Muscle of leg (tissue), 11 donors: ENCODE measurements around the gene ADK. TPM values are rescaled to one million over a fixed set of nuclear protein-coding genes. Genes with fewer than 3 reads are reported as not detected.
A peak's percentile ranks its signal among the peaks of the same experiment; 100 is the strongest.

Experiments
- DNase-seq: peaks from one replicate; pipeline ENCODE4 v3.0.0; 2013
- H3K27ac ChIP-seq: one replicate; pipeline ENCODE4 v1.5.1; 2013; ENCODE audit warnings: mild to moderate bottlenecking, low read length, control low read depth
- H3K27me3 ChIP-seq: one replicate; pipeline ENCODE4 v1.6.1; 2013; ENCODE audit warnings: low read length; ENCODE audit not compliant: control insufficient read depth, insufficient read depth
- H3K36me3 ChIP-seq: one replicate; pipeline ENCODE4 v1.6.1; 2013; ENCODE audit warnings: low read length; ENCODE audit not compliant: control insufficient read depth, insufficient read depth
- H3K4me1 ChIP-seq: one replicate; pipeline ENCODE4 v1.6.1; 2013; ENCODE audit warnings: low read length; ENCODE audit not compliant: control insufficient read depth, insufficient read depth
- H3K4me3 ChIP-seq: one replicate; pipeline ENCODE4 v1.5.1; 2013; ENCODE audit warnings: low read length, control low read depth
- H3K9me3 ChIP-seq: replicated peaks from 2 replicates; pipeline ENCODE4 v1.6.1; 2013; ENCODE audit warnings: low read depth, low read length; ENCODE audit not compliant: control insufficient read depth
- WGBS: methylation state at CpG from one replicate; pipeline ENCODE4 v1.1.5; 2013; ENCODE audit warnings: missing lambda C conversion rate; ENCODE audit not compliant: insufficient coverage; 5-methylcytosine and 5-hydroxymethylcytosine counted together
- polyA plus RNA-seq, 8 donors: library from polyadenylated mRNA; unstranded; fragments of 120-200 nt; gene quantifications; one replicate each; pipeline versions ENCODE4 v1.2.1 to v1.2.3, GENCODE V29; 2013; ENCODE audit warnings: inconsistent platforms in 1 of 8, low replicate concordance in 1 of 8; ENCODE audit not compliant: insufficient read length in 8 of 8, insufficient read depth in 1 of 8
- total RNA-seq: library from RNA; stranded (reverse); fragments of 120-200 nt; gene quantifications from one replicate; pipeline ENCODE4 v1.2.4, GENCODE V29; 2013

Gene ADK
- total and polyA plus RNA-seq, 9 donors, result 28.8 to 37.2 (median 34.4) TPM

DNA sequence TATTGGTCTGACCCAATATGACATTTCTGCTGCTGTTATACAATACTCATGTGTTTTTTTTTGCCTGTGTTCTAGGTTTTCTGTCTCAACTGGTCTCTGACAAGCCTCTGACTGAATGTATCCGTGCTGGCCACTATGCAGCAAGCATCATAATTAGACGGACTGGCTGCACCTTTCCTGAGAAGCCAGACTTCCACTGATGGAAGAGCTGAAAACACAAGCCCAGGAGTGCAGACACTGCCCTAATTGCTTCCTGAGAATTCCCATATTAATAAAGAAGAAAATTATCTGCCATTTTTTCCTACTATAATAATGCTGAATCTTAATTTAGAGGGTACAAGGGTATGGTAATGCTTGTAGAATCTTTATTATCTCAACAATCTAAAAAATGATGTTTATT lies 557.2 kb downstream of the ADK start:
- 85% methylated on average over 2 of the region's 2 CpGs for WGBS
- no peak for DNase-seq
- peaks cover 2% of the 10 kb centered on the region for H3K4me1 ChIP-seq
- H3K36me3 ChIP-seq, result no peaks in the 10 kb centered on the region
- no peaks in the 10 kb centered on the region for H3K27me3 ChIP-seq
- no peak overlapping the region for H3K4me3 ChIP-seq
- H3K27ac ChIP-seq, result no peak overlapping the region
- H3K9me3 ChIP-seq, result peaks cover 3% of the 10 kb centered on the region

- peaks cover 19% of the 10 kb centered on the region for H3K9me3 ChIP-seq
- no CpG with 5 or more reads among the region's 1 CpG for WGBS
- no peak overlapping the region for H3K27ac ChIP-seq
- H3K4me3 ChIP-seq, result no peak overlapping the region
- no peak for DNase-seq
- no peaks in the 10 kb centered on the region for H3K27me3 ChIP-seq
- no peaks in the 10 kb centered on the region for H3K4me1 ChIP-seq
- peaks cover 3% of the 10 kb centered on the region for H3K36me3 ChIP-seq
These were observed 567.2 kb downstream of the ADK start for GRCh38 chr10:74718208-74718607.

DNA sequence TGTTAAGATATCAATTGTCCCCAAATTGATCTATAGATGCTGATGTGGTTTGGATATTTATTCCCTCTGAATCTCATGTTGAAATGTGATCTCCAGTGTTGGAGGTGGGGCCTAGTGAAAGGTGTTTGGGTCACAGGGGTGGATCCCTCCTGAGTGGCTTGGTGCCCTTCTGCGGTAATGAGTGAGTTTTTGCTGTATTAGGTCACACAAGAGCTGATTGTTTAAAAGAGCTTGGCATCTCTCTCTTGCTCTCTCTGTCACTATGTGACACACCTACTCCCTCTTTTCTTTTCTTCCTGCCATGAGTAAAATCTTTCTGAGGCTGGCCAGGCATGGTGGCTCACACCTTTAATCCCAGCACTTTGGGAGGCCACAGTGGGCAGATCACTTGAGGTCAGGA lies 577.2 kb downstream of the ADK start:
- peaks cover 4% of the 10 kb centered on the region for H3K9me3 ChIP-seq

DNA sequence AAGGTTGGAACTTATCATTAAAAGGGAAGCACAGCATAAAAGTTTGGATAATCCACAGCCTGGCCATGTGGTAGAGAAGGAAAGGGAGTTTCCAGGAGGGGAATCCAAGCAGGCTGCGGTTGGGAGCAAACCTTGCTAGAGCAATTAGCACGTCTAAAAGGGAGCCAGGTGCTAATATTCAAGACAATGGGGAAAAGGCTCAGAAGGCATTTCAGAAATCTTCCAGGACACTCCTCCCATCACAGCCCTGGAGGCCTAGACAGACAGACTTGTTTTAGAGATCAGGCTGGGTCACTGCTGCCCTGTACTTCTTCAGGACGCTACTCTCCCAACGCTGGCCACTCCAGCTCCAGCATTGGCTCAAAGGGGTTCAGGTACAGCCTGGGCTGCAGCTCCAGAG lies 579.2 kb downstream of the ADK start:
- H3K27ac ChIP-seq, result no peak overlapping the region
- H3K27me3 ChIP-seq, result no peaks in the 10 kb centered on the region
- DNase-seq, result no peak
- peaks cover 2% of the 10 kb centered on the region for H3K9me3 ChIP-seq
- H3K4me3 ChIP-seq, result no peak overlapping the region
- no peaks in the 10 kb centered on the region for H3K36me3 ChIP-seq
- 48% methylated on average over 3 of the region's 4 CpGs for WGBS
- no peaks in the 10 kb centered on the region for H3K4me1 ChIP-seq

More for the DNA sequence above, 577.2 kb downstream of the ADK start:
- no CpG with 5 or more reads among the region's 1 CpG for WGBS
- Histone ChIP-seq H3K4me3 (no peak overlapping the region), H3K27me3 (no peaks in the 10 kb centered on the region), H3K27ac (no peak overlapping the region), H3K36me3 (no peaks in the 10 kb centered on the region), H3K4me1 (no peaks in the 10 kb centered on the region)
- DNase-seq, result no peak

DNA sequence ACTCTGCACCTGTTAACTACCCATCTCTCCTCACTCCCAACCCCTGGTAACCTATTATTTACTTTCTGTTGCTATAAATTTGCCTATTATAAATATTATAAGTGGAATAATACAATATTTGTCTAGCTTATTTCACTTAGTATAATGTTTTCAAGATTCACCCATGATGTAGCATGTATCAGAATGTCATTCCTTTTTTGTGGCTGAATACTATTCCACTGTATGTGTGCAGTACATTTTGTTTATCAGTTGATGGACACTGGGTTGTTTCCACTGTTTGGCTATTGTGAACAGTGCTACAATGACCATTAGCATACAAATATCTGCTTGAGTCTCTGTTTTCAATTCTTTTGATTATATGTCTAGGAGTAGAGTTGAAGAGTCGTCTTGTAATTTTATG lies 582.6 kb downstream of the ADK start:
- no peak for DNase-seq
- Histone ChIP-seq H3K27ac (no peak overlapping the region), H3K36me3 (no peaks in the 10 kb centered on the region), H3K4me3 (no peak overlapping the region), H3K27me3 (no peaks in the 10 kb centered on the region), H3K4me1 (no peaks in the 10 kb centered on the region), H3K9me3 (no peaks in the 10 kb centered on the region)
- WGBS, result no CpG with 5 or more reads among the region's 1 CpG

DNA sequence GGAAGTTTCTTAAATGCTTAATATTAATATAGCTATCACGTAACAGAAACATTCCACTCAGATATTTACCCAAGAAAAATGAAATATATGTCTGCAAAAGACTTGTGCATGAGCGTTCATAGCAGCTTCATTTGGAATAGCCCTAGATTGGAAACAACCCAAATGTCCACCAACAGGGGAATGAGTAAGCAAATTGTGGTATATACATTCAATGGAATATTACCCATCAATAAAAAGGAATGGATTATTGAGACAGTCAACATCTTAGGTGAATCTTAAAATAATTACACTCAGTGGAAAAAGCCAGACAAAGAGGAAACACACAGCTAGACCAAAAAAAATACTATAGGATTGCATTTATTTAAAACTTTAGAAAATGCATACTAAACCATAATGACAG lies 585.0 kb downstream of the ADK start:
- Histone ChIP-seq H3K27me3 (no peaks in the 10 kb centered on the region), H3K4me3 (no peak overlapping the region), H3K9me3 (no peaks in the 10 kb centered on the region), H3K27ac (no peak overlapping the region), H3K4me1 (no peaks in the 10 kb centered on the region), H3K36me3 (no peaks in the 10 kb centered on the region)
- no CpG with 5 or more reads among the region's 2 CpGs for WGBS
- DNase-seq, result no peak

- H3K27ac ChIP-seq, result no peak overlapping the region
- H3K27me3 ChIP-seq, result no peaks in the 10 kb centered on the region
- no peak overlapping the region for H3K4me3 ChIP-seq
- no peaks in the 10 kb centered on the region for H3K4me1 ChIP-seq
- 100% methylated on average over 1 of the region's 1 CpG for WGBS
- peak; percentile 9 for DNase-seq
- H3K9me3 ChIP-seq, result no peaks in the 10 kb centered on the region
- no peaks in the 10 kb centered on the region for H3K36me3 ChIP-seq
These were observed 587.0 kb downstream of the ADK start for GRCh38 chr10:74738052-74738451.

DNA sequence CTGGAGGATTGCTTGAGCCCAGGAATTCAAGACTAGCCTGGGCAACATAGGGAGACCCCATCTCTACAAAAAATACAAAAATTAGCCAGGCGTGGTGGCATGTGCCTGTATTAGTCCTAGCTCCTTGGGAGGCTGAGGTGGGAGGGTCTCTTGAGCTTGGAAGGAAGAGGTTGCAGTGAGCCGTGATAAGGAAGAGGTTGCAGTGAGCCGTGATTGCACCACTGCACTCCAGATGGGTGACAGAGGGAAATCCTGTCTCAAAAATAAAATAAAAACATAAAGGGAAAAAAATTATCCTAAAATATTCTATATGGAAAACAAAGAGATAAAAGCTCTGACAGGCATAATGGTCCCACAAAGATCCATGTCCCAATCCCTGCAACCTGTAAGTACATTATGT lies 587.5 kb downstream of the ADK start:
- no peak for DNase-seq
- H3K4me3 ChIP-seq, result no peak overlapping the region
- H3K36me3 ChIP-seq, result no peaks in the 10 kb centered on the region
- no peaks in the 10 kb centered on the region for H3K9me3 ChIP-seq
- no CpG with 5 or more reads among the region's 3 CpGs for WGBS
- H3K27me3 ChIP-seq, result no peaks in the 10 kb centered on the region
- H3K4me1 ChIP-seq, result no peaks in the 10 kb centered on the region
- H3K27ac ChIP-seq, result no peak overlapping the region

- no peaks in the 10 kb centered on the region for H3K36me3 ChIP-seq
- WGBS, result 45% methylated on average over 4 of the region's 10 CpGs
- H3K4me1 ChIP-seq, result no peaks in the 10 kb centered on the region
- peak; percentile 45 for DNase-seq
- no peak overlapping the region for H3K4me3 ChIP-seq
- H3K27me3 ChIP-seq, result no peaks in the 10 kb centered on the region
- no peak overlapping the region for H3K27ac ChIP-seq
- H3K9me3 ChIP-seq, result no peaks in the 10 kb centered on the region
These were observed 588.1 kb downstream of the ADK start for GRCh38 chr10:74738985-74739567.

- WGBS, result 93% methylated on average over 3 of the region's 4 CpGs
- Histone ChIP-seq H3K4me3 (no peak overlapping the region), H3K9me3 (no peaks in the 10 kb centered on the region), H3K36me3 (no peaks in the 10 kb centered on the region), H3K27ac (no peak overlapping the region), H3K4me1 (no peaks in the 10 kb centered on the region), H3K27me3 (no peaks in the 10 kb centered on the region)
- no peak for DNase-seq
These were observed 592.4 kb downstream of the ADK start for GRCh38 chr10:74743401-74743800.

DNA sequence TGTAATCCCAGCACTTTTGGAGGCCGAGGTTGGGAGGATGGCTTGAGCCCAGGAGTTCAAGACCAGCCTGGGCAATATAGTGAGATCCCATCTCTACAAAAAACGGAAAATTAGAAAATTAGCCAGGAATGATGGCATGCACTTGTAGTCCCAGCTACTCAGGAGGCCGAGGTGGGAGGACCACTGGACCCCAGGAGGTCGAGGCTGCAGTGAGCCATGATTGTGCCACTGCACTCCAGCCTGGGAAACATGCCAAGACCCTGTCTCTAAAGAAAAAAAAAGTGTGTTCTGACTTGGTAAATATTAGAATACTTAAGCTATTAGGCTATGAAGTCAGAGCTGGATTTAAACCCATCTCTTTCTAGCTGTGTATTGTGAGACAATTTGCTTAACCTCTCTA lies 594.4 kb downstream of the ADK start:
- DNase-seq, result no peak
- no peaks in the 10 kb centered on the region for H3K27me3 ChIP-seq
- no peaks in the 10 kb centered on the region for H3K4me1 ChIP-seq
- no peak overlapping the region for H3K27ac ChIP-seq
- no peaks in the 10 kb centered on the region for H3K9me3 ChIP-seq
- H3K4me3 ChIP-seq, result no peak overlapping the region
- H3K36me3 ChIP-seq, result no peaks in the 10 kb centered on the region
- WGBS, result 91% methylated on average over 4 of the region's 4 CpGs
